HG03354 (cell line): Measurements from ENCODE around the gene DIS3L2.

Experiments
- ATAC-seq: cut with Tn5 transposase; IDR thresholded peaks from one replicate; pipeline ENCODE4 v1.9.1; 2021; ENCODE audit warnings: mild to moderate bottlenecking; ENCODE audit not compliant: unreplicated experiment, poor library complexity, severe bottlenecking

The DIS3L2 gene

GRCh38 chr2:232210306-232210705 is 248.8 kb downstream of the DIS3L2 start:
- no peak for ATAC-seq

DNA sequence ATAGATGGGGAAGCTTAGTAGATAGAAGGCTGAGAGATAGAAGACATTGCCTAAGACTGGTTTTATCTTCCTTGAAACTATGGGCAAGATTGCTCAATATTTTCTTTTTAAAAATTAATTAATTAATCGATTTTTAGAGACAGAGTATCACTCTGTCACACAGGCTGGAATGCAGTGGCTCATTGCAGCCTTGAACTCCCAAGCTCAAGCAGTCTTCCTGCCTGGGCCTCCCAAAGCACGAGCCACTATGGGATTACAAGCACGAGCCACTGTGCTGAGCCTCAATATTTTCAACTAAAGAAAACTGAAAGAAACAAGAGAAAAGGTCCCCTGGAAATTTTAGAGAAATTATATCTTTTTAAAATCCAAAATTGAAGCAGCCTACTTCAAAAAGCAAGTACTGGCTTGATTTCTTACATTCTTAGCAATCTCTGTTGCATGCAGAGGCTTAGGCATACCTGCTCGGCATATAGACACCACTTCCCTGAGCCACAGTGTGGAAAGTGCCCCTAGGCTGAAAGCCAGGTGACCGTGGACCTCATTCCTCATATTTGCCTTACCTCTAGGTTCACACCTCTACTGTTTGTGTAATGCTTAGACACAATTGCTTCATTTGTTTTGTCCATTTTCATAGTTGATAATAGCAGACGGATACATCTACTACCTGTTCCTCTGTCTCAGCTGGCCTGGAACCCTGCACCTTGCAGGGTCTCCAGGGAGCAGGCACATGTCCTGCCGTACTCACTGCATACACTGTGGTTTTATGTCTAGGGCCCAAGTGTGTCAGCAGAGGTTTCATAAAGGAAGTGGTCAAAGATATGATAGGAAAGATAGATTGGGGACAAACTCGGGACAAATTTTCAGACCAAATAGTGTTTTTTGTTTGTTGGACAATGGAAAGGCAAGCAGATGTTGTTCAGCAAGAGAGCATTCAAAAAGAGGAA is 250.5 kb downstream of the DIS3L2 start:
- peak; percentile 71 for ATAC-seq

DNA sequence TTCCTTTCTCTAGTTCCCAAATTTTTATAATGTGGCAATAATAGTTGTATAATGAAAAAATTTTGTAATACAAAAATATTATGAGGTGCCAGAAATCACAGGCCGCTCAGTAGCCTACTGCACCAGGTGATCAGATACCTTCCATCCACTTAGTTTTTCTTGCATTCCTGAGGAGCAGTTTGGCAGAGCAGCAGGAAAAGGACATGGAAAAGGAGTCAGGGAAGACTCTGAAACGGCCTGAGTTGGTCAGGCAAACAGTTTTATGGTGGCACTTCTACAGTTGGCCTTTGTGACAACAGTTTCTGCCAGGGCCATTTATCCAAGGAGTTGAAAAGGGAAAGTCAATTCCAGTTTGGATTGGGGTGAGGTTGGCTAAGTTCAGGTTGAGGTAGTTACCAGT is 251.7 kb downstream of the DIS3L2 start:
- no peak for ATAC-seq

- no peak for ATAC-seq
These were observed 252.5 kb downstream of the DIS3L2 start for GRCh38 chr2:232214053-232214452.

DNA sequence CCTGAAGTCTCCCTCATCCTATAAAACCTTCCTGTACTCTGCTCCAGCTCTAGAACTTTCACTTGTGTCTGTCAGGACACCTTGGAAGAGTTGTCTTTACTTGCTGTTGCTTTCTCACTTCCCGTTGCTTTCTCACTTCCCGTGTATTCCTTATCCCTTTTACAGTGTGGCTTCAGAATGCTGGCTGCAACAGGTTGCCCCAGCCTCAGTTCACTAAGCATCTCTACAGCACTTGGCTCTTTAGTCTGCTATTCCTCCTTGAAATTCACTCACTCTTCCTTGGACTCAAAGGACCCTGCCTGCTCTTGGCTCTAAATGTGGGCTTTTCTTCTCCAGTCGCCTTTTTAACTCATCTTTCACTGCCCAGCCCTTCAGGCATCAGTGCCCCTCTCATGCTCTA is 254.5 kb downstream of the DIS3L2 start:
- no peak for ATAC-seq

DNA sequence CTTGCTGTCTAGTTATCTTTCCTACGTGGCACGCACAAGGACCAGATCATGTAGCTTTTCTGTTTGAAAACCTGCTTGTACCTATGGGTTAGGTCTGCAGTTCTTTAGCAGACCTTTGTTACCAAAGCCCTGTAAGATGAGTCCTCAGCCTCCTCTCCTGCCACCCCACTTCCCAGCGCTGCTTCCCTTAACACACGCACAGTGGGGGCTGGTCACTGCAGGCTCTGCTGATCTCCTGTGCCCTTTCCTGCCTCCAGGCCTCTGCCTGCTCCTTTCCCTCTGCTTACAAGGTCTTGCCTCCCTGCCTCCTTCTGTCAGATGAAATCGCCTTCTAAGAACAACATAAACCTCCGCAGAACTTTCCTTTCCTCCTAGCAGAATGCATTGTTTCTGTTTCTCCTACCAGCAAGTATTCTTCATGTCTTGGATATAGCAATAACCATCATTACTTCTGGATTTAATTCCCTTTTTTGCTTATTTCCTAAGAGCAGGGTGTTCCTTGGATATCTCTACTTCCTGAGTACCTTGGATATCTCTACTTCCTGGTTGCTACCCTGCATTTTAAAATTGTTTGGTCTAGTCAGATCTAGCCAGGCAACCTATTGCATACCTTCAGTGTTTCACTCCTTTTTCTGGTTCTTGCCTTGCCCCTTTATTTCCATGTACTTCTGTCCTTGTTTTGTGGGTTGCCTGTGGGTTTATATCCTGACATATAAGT is 257.4 kb downstream of the DIS3L2 start:
- no peak for ATAC-seq

DNA sequence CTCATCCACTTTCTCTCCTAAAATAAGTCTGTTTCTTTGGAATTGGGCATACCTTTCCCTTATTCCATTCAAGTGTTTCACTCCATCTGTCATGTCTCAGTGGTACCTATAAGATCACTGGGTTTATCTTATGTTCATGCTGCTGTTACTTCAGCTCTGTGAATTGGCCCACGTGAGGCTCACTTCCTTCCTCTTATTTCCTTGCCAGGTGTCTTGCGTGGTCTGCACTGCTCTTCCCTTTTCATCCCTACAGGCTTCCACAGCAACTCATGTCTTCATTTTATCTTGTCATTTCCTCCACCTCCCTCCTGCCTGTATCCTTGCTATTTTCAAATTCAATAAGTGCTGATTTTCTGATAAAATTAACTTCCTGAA is 258.0 kb downstream of the DIS3L2 start:
- ATAC-seq = no peak

DNA sequence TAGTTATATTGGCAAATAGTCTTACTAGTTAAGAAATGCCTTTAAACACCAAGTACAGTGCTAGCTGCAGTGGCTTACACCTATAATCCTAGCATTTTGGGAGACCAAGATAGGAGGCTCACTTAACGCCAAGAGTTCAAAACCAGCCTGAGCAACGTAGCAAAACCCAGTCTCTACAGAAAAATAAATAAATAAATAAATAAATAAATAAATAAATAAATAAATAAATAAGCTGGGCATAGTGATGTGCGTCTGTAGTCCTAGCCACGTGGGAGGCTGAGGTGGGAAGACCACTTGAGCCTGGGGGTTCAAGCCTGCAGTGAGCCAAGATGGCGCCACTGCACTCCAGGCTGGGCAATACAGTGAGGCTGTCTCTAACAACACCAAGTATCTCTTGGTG is 258.4 kb downstream of the DIS3L2 start:
- no peak for ATAC-seq

DNA sequence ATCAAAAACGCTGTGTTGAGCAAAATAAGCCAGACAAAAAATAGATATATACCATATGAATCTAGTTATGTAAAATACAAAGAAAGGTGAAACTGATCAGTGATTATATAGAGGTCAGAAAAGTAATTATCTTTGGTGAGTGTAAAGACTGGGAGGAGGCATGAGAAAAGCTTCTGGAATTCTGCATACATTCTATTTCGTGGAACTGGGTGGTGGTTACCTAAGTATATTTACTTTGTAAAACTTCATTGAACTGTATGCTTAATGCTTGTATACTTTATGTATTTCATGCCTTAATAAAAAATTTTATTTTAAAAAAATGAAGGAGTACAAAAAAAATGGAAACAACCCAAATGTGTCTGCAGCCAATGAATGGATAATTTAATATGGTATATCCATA is 263.9 kb downstream of the DIS3L2 start:
- no peak for ATAC-seq

GRCh38 chr2:232225895-232226294 is 264.4 kb downstream of the DIS3L2 start:
- ATAC-seq = no peak

DNA sequence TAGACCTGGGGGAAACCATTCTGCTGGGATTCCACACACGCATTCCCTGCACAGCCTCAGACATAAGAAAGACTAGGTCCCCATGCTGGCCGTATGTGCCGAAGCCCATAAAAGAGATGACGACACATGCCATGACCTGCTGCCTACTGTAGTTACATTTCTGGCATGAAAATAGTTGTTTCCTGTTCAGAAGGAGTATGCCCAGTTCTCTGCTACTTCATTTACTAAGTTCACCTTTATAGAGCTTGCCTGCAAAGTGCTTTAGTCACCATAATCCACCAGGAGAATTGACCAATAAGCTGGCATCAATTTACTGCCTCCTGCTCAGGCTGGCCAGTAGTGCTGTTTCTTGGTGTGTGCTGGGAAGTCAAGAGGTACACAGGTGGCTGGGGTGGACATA is 266.8 kb downstream of the DIS3L2 start:
- no peak for ATAC-seq

- ATAC-seq = no peak
These were observed 267.7 kb downstream of the DIS3L2 start for GRCh38 chr2:232228971-232229894.

DNA sequence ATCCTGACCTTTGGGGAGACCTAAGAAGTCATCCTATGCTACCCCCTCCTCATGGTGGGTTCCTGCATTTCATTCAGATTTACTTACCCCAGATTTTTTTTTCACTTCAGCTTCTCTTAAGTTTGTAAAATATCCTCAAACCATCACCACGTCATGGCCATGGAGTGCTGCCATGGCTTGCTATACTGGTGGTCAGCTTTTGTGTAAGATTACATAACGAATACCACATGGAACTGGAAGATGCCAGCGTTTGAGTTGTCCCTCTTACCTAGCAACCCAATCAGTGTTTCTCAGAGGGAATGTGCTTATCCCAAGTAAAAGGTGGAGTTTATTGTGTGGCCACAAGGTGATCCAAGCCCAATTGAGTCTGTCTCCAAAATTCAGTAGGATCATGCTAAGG is 268.4 kb downstream of the DIS3L2 start:
- ATAC-seq = no peak

DNA sequence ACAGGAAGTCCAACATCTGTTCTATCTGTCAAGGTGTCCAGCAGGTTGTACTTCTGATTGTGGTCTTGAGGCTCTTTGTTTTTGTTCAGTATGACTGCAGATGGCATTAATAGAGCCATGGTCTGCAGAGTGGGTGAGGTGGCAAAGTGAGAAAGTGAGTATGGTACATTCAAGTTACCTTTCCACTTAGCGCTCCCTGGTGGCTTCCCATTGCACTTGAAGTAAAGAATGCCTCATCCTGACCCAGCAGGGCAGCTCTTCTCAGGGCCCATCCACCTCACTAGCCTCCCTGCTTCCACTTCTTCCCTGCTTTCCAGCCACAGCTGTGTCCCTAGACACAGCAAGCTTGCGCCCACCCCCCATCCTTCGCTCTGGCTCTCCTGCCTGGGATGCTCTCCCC is 269.0 kb downstream of the DIS3L2 start:
- no peak for ATAC-seq

DNA sequence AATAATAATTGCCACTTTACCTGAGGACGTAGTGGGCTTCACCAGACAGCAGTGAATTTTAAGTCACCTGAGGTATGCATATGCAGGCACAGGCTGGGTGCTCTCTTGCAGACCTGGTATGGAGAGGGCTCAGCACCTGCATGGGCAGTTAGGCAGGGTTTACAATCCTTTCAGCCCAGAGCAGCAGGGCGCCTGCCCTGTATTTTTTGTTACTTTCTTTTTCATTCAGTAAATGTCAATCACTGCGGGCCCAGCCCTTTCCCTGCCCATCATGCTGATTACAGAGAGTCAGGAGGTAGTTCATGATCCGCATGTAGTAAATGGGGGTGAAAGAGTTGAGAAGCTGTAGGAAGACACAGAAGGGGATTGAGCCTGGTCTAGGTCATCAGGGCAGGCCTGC is 270.0 kb downstream of the DIS3L2 start:
- no peak for ATAC-seq

DNA sequence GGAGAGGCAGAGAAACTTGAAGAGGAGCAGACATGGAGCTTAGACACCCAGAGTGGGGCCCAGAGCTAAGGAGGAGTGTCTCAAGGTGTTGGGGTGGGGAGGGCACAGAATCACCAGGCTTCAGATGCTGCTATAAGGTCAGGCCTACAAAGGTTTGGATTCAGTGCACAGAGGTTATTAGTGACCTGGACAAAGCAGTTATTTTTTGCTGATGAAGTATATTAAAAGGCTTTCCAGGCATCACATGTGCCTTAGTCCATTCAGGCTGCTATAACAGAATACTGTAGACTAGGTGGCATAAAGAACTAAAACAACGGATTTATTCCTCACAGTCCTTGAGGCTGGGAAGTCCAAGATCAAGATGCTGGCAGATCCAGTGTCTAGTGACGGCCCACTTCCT is 271.4 kb downstream of the DIS3L2 start:
- ATAC-seq = no peak

GRCh38 chr2:232234922-232235615 is 273.6 kb downstream of the DIS3L2 start:
- ATAC-seq = no peak

DNA sequence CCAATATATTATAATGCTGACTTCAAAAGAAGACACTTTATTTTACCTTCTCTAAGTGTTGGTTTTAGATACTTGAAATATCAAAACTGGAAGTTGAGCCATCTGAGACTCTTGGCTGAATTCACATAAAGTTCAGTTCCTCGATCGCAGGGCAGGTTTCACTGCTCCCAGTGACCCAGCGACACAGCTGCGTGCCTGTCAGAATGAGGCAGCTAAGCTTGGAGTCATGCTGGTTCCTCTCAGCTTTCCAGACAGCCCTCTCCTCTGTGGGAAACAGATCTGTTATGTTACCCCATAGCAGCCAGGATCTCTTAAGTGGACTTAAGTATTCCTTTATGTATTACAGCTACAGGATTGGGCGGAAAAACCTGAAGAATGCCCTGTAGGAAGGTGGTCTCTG is 274.2 kb downstream of the DIS3L2 start:
- peak; percentile 48 for ATAC-seq

- peak; percentile 83 for ATAC-seq
These were observed 274.7 kb downstream of the DIS3L2 start for GRCh38 chr2:232236200-232236599.

- no peak for ATAC-seq
These were observed 276.0 kb downstream of the DIS3L2 start for GRCh38 chr2:232237464-232237863.
